Upper lobe of right lung (tissue), 1 donor: Measurements from ENCODE around the gene GPN2. TPM values are rescaled to one million over a fixed set of nuclear protein-coding genes. Genes with fewer than 3 reads are reported as not detected.

Experiments used
- ATAC-seq: fragments of 200-7000 bp; cut with Tn5 transposase; one replicate; pipeline ENCODE4 v1.9.1; 2020; ENCODE audit warnings: mild to moderate bottlenecking, moderate library complexity
- DNase-seq: peaks from one replicate; pipeline ENCODE4 v3.0.0-alpha.2; 2020
- H3K27ac ChIP-seq: fragments of 200-600 bp; one replicate; pipeline ENCODE4 v1.8.0; 2022
- H3K27me3 ChIP-seq: fragments of 200-600 bp; one replicate; pipeline ENCODE4 v1.8.0; 2022; ENCODE audit warnings: mild to moderate bottlenecking
- H3K36me3 ChIP-seq: fragments of 200-600 bp; one replicate; pipeline ENCODE4 v1.8.0; 2022
- H3K4me1 ChIP-seq: fragments of 200-600 bp; one replicate; pipeline ENCODE4 v1.8.0; 2022
- H3K4me3 ChIP-seq: fragments of 200-600 bp; one replicate; pipeline ENCODE4 v1.8.0; 2022; ENCODE audit warnings: mild to moderate bottlenecking
- H3K9me3 ChIP-seq: fragments of 200-600 bp; one replicate; pipeline ENCODE4 v1.8.0; 2022
- intact Hi-C: fragments of 100-400 bp; cut with DNase I; formaldehyde crosslinking; loops from one replicate; pipeline ENCODE4 v1.11.0; 2022
- total RNA-seq: library from RNA; stranded (reverse); fragmentation: NEBNext Ultra II Directional; extraction: Animal tissue kit (Norgen Biotek cat#: 25700); gene quantifications from one replicate; pipeline ENCODE4 v1.2.1, GENCODE V29; 2021
- TF ChIP-seq, protein P1 (sequence below): fragments of 200-600 bp; IDR thresholded peaks from one replicate; pipeline ENCODE4 v1.8.0; 2022; ENCODE audit warnings: antibody characterized with exemption
- donor health status: DM: no; HTN: yes; CAD: no; lungs with severe emphysema.

The GPN2 gene
- total RNA-seq, 1 donor from 2014 or later, result 24.6 TPM

GRCh38 chr1:26858891-26859640 lies 31.0 kb downstream of the GPN2 start:
- TF ChIP-seq, protein P1, sequence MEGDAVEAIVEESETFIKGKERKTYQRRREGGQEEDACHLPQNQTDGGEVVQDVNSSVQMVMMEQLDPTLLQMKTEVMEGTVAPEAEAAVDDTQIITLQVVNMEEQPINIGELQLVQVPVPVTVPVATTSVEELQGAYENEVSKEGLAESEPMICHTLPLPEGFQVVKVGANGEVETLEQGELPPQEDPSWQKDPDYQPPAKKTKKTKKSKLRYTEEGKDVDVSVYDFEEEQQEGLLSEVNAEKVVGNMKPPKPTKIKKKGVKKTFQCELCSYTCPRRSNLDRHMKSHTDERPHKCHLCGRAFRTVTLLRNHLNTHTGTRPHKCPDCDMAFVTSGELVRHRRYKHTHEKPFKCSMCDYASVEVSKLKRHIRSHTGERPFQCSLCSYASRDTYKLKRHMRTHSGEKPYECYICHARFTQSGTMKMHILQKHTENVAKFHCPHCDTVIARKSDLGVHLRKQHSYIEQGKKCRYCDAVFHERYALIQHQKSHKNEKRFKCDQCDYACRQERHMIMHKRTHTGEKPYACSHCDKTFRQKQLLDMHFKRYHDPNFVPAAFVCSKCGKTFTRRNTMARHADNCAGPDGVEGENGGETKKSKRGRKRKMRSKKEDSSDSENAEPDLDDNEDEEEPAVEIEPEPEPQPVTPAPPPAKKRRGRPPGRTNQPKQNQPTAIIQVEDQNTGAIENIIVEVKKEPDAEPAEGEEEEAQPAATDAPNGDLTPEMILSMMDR, result no peak
- DNase-seq, result no peak
- H3K36me3 ChIP-seq, result peaks cover 14% of the 10 kb centered on the region
- no peak overlapping the region for H3K27ac ChIP-seq
- H3K4me1 ChIP-seq, result peaks cover 4% of the 10 kb centered on the region
- H3K4me3 ChIP-seq, result no peak overlapping the region
- no peaks in the 10 kb centered on the region for H3K27me3 ChIP-seq
- intact Hi-C loops, result no loop called here
- no peaks in the 10 kb centered on the region for H3K9me3 ChIP-seq
- ATAC-seq, result no peak

GRCh38 chr1:26858160-26858559 lies 31.9 kb downstream of the GPN2 start:
- ATAC-seq, result no peak
- no peak overlapping the region for H3K4me3 ChIP-seq
- no peak for DNase-seq
- peaks cover 21% of the 10 kb centered on the region for H3K36me3 ChIP-seq
- H3K27ac ChIP-seq, result no peak overlapping the region
- intact Hi-C loops, result no loop called here
- no peaks in the 10 kb centered on the region for H3K27me3 ChIP-seq
- H3K4me1 ChIP-seq, result no peaks in the 10 kb centered on the region
- H3K9me3 ChIP-seq, result no peaks in the 10 kb centered on the region
- TF ChIP-seq, protein P1, result no peak

DNA sequence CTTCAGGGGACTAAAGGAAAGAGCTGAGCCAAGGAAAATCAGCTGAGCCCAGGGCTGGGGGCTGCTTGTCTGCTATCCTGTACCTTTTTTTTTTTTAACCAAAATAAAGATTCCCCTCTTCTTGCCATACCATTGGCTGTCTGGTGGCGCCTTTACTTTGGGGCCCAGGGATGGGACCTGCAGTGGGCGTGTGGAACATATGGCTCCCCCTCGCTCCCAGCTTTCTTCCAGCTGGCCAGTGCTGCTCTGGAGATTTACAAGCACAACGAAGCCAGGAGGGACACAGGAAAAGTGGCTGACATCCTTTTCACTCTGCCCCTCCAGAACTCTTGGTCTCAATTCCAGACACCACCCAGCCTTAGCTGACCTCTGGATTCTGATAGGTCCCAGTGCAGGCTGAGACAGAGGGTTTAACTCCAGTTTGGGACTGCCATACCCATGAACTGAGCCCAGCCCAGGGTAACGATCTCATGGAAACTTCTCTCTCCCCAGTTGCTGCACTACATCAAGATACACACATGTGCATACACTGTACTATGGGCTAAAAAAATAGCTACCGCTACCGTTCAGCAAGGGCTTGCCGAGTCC lies 32.5 kb downstream of the GPN2 start:
- no peak for DNase-seq
- Histone ChIP-seq H3K9me3 (no peaks in the 10 kb centered on the region), H3K36me3 (peaks cover 25% of the 10 kb centered on the region), H3K4me3 (no peak overlapping the region), H3K27me3 (no peaks in the 10 kb centered on the region), H3K27ac (no peak overlapping the region), H3K4me1 (no peaks in the 10 kb centered on the region)
- TF ChIP-seq, protein P1, result no peak
- ATAC-seq, result no peak
- intact Hi-C loops, result no loop called here

- no peak overlapping the region for H3K4me3 ChIP-seq
- H3K9me3 ChIP-seq, result no peaks in the 10 kb centered on the region
- H3K27ac ChIP-seq, result no peak overlapping the region
- H3K27me3 ChIP-seq, result no peaks in the 10 kb centered on the region
- TF ChIP-seq, protein P1, result no peak
- no peaks in the 10 kb centered on the region for H3K4me1 ChIP-seq
- H3K36me3 ChIP-seq, result peaks cover 32% of the 10 kb centered on the region
- intact Hi-C loops, result no loop called here
- ATAC-seq (no peak), DNase-seq (no peak)
These were observed 33.2 kb downstream of the GPN2 start for GRCh38 chr1:26856604-26857469.

- DNase-seq (no peak), ATAC-seq (no peak)
- intact Hi-C loops, result no loop called here
- H3K27me3 ChIP-seq, result no peaks in the 10 kb centered on the region
- H3K9me3 ChIP-seq, result no peaks in the 10 kb centered on the region
- TF ChIP-seq, protein P1, result no peak
- peaks cover 39% of the 10 kb centered on the region for H3K36me3 ChIP-seq
- H3K27ac ChIP-seq, result no peak overlapping the region
- no peak overlapping the region for H3K4me3 ChIP-seq
- no peaks in the 10 kb centered on the region for H3K4me1 ChIP-seq
These were observed 33.9 kb downstream of the GPN2 start for GRCh38 chr1:26856181-26856580.
